ENCODE measurements around the gene UBR1. TPM values are rescaled to one million over a fixed set of nuclear protein-coding genes. Genes with fewer than 3 reads are reported as not detected.
"Not testable (repeated sequence)": the region's sequence is repeated elsewhere in the genome, so short reads cannot be mapped to it uniquely, and the experiment has no call there.

UBR1 gene
- total RNA-seq, 1 experiment from 2014 or later: 22.6 TPM

DNA sequence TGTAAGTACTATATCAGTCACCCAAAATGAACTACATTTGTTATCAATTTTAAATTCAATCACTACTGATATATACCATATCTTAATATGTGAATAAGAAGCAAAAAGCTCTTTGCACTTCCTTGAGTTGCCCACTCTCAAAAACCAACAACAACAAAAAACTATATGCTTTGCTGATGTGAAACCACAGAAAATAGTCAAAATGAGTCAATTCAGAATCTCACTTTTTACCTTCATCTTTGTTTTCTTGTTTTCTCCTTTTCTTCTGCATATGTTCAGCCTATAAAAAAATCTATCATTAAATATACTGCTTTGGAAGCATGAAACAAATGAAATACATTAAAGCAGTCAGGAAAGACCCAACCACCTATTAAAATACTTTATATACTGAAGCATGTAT, 80.7 kb downstream of the UBR1 start:
- intact Hi-C loops (cut with micrococcal nuclease): no loop called here

DNA sequence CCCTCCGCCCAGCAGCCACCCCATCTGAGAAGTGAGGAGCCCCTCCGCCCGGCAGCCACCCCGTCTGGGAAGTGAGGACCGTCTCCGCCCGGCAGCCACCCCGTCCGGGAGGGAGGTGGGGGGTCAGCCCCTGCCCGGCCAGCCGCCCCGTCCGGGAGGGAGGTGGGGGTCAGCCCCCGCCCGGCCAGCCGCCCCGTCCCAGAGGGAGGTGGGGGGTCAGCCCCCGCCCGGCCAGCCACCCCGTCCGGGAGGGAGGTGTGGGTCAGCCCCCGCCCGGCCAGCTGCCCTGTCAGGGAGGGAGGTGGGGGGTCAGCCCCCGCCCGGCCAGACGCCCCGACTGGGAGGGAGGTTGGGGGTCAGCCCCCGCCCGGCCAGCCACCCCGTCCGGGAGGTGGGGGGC, 91.2 kb downstream of the UBR1 start:
- H3K9me3 ChIP-seq (ENCODE audit: low read length); H3K27me3 ChIP-seq (ENCODE audit: low read length); BruUV-seq (replicated peaks); H3K9me2 ChIP-seq (replicated peaks; ENCODE audit: low read length); H3K36me3 ChIP-seq (ENCODE audit: low read depth, low read length); intact Hi-C loops (cut with micrococcal nuclease); H3K4me3 ChIP-seq (ENCODE audit: low read length); H3F3A ChIP-seq (ENCODE audit: low read length, unreplicated experiment); H3K4me2 ChIP-seq (ENCODE audit: low read length); DNase-seq; H3K27ac ChIP-seq (ENCODE audit: low read length); POLR2A ChIA-PET (ENCODE audit: unreplicated experiment); CTCF ChIA-PET; H3K79me2 ChIP-seq (ENCODE audit: low read length); H2AFZ ChIP-seq (ENCODE audit: low read length); H3K4me1 ChIP-seq (ENCODE audit: insufficient read depth, low read length); ATAC-seq; H3K9ac ChIP-seq (ENCODE audit: low read length); H4K20me1 ChIP-seq (ENCODE audit: low read length): not testable (repeated sequence)

More for the DNA sequence above, 80.7 kb downstream of the UBR1 start:
- Histone ChIP-seq H3K36me3 (ENCODE audit: low read depth, low read length) (peaks cover 30% of the 10 kb centered on the region), H3F3A (ENCODE audit: low read length, unreplicated experiment) (no peaks in the 10 kb centered on the region), H4K20me1 (ENCODE audit: low read length) (no peaks in the 10 kb centered on the region), H3K27ac (ENCODE audit: low read length) (no peak overlapping the region), H3K9me3 (ENCODE audit: low read length) (no peaks in the 10 kb centered on the region), H3K4me3 (ENCODE audit: low read length) (no peak overlapping the region), H3K4me2 (ENCODE audit: low read length) (no peak overlapping the region), H2AFZ (ENCODE audit: low read length) (no peak overlapping the region), H3K9ac (ENCODE audit: low read length) (no peak overlapping the region), H3K79me2 (ENCODE audit: low read length) (no peaks in the 10 kb centered on the region), H3K27me3 (ENCODE audit: low read length) (no peaks in the 10 kb centered on the region), H3K9me2 (replicated peaks; ENCODE audit: low read length) (no peaks in the 10 kb centered on the region), H3K4me1 (ENCODE audit: insufficient read depth, low read length) (no peaks in the 10 kb centered on the region)
- no TSS peak for BruUV-seq (replicated peaks)
- ATAC-seq (no peak), DNase-seq (no peak)
- TF ChIP-seq EZH2phosphoT487 (IDR thresholded peaks at IDR 0.05; ENCODE audit: borderline replicate concordance, low read length) (no peak), EZH2 (IDR thresholded peaks at IDR 0.05; ENCODE audit: low read length, unreplicated experiment) (no peak)
- TF ChIP-seq, protein P1, sequence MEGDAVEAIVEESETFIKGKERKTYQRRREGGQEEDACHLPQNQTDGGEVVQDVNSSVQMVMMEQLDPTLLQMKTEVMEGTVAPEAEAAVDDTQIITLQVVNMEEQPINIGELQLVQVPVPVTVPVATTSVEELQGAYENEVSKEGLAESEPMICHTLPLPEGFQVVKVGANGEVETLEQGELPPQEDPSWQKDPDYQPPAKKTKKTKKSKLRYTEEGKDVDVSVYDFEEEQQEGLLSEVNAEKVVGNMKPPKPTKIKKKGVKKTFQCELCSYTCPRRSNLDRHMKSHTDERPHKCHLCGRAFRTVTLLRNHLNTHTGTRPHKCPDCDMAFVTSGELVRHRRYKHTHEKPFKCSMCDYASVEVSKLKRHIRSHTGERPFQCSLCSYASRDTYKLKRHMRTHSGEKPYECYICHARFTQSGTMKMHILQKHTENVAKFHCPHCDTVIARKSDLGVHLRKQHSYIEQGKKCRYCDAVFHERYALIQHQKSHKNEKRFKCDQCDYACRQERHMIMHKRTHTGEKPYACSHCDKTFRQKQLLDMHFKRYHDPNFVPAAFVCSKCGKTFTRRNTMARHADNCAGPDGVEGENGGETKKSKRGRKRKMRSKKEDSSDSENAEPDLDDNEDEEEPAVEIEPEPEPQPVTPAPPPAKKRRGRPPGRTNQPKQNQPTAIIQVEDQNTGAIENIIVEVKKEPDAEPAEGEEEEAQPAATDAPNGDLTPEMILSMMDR (conservative IDR thresholded peaks at IDR 0.05; ENCODE audit: low read depth, low read length): no peak
- CTCF ChIA-PET: no interaction called here
- POLR2A ChIA-PET (ENCODE audit: unreplicated experiment): no interaction called here

DNA sequence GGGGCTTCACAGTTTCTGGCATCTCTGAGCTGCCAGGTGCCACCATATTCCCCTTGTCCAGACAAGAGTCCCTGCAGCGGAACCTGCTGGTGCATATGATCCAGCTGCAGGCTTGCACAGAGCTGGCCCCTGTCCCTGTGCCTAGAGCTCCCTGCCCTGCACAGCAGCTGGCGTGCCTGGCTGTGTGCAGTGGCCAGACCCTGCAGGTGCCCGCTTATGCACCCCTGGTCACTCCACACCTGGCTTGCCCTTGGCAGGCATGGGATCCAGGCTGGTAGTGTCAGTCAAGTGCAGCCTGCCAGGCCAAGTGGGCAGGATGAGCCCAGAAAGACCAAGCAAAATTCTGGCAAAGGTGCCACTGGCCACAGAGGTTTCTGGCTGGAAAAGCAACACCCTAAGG, 96.6 kb downstream of the UBR1 start:
- no peak overlapping the region for H3K9ac ChIP-seq (ENCODE audit: low read length)
- no peaks in the 10 kb centered on the region for H3F3A ChIP-seq (ENCODE audit: low read length, unreplicated experiment)
- no peak overlapping the region for H3K27ac ChIP-seq (ENCODE audit: low read length)
- H4K20me1 ChIP-seq (ENCODE audit: low read length): peaks cover 3% of the 10 kb centered on the region; the same call in 1 of the 2 replicates
- DNase-seq (no peak), ATAC-seq (no peak)
- no peaks in the 10 kb centered on the region for H3K79me2 ChIP-seq (ENCODE audit: low read length)
- intact Hi-C loops (cut with micrococcal nuclease): no loop called here
- peaks cover 16% of the 10 kb centered on the region; the same call in 1 of the 2 replicates for H3K36me3 ChIP-seq (ENCODE audit: low read depth, low read length)
- no peak overlapping the region for H3K4me2 ChIP-seq (ENCODE audit: low read length)
- H3K4me1 ChIP-seq (ENCODE audit: insufficient read depth, low read length): no peaks in the 10 kb centered on the region
- ChIA-PET CTCF (no interaction called here), POLR2A (ENCODE audit: unreplicated experiment) (no interaction called here)
- no peaks in the 10 kb centered on the region for H3K9me3 ChIP-seq (ENCODE audit: low read length)
- H2AFZ ChIP-seq (ENCODE audit: low read length): no peak overlapping the region
- TF ChIP-seq EZH2 (IDR thresholded peaks at IDR 0.05; ENCODE audit: low read length, unreplicated experiment) (no peak), EZH2phosphoT487 (IDR thresholded peaks at IDR 0.05; ENCODE audit: borderline replicate concordance, low read length) (no peak)
- TF ChIP-seq, protein P1 (conservative IDR thresholded peaks at IDR 0.05; ENCODE audit: low read depth, low read length): no peak
- BruUV-seq (replicated peaks): no TSS peak
- no peaks in the 10 kb centered on the region for H3K9me2 ChIP-seq (replicated peaks; ENCODE audit: low read length)
- no peak overlapping the region for H3K4me3 ChIP-seq (ENCODE audit: low read length)
- no peaks in the 10 kb centered on the region for H3K27me3 ChIP-seq (ENCODE audit: low read length)
